ENCODE results near the gene ETV5. TPM values are rescaled to one million over a fixed set of nuclear protein-coding genes. Genes with fewer than 3 reads are reported as not detected.
"Not testable (repeated sequence)": the region's sequence is repeated elsewhere in the genome, so short reads cannot be mapped to it uniquely, and the experiment has no call there.

The ETV5 gene
- total and polyA plus RNA-seq, 12 donors: 1.5 to 12.6 (median 5.3) TPM

DNA sequence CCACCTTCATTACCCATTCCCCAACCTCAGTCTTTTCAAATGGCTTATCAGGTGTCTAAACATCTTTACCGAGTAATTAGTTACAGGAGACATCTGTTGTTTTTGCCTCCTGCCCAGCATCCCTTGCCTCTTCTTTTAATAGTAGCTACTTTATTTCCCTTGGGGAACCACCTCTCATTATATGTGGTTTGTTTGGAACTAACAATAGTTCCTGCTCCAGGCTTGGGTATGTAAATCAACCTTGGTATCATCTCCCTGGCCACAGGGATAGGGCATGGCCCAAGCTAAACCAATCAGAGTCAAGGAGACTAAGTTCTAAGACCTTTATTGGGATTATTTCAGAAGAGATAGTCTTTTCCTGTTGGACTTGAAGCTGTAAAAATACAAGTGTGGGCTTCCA is 76.6 kb downstream of the ETV5 start:
- Histone ChIP-seq H3K27me3 (peaks cover 0 to 32% (median 0%) of the 10 kb centered on the region in 7 donors), H3K9me3 (no peaks in the 10 kb centered on the region), H3K36me3 (no peaks in the 10 kb centered on the region), H3K4me1 (no peaks in the 10 kb centered on the region), H3K27ac (no peak overlapping the region), H3K4me3 (no peak overlapping the region)
- no peak for ATAC-seq
- DNase-seq: no peak
- 73 to 78% methylated on average over 1 of the region's 1 CpG for WGBS, 2 donors
- intact Hi-C loops (cut with DNase I): no loop called here
- TF ChIP-seq, protein P1, sequence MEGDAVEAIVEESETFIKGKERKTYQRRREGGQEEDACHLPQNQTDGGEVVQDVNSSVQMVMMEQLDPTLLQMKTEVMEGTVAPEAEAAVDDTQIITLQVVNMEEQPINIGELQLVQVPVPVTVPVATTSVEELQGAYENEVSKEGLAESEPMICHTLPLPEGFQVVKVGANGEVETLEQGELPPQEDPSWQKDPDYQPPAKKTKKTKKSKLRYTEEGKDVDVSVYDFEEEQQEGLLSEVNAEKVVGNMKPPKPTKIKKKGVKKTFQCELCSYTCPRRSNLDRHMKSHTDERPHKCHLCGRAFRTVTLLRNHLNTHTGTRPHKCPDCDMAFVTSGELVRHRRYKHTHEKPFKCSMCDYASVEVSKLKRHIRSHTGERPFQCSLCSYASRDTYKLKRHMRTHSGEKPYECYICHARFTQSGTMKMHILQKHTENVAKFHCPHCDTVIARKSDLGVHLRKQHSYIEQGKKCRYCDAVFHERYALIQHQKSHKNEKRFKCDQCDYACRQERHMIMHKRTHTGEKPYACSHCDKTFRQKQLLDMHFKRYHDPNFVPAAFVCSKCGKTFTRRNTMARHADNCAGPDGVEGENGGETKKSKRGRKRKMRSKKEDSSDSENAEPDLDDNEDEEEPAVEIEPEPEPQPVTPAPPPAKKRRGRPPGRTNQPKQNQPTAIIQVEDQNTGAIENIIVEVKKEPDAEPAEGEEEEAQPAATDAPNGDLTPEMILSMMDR (IDR thresholded peaks at IDR 0.05): no peak

DNA sequence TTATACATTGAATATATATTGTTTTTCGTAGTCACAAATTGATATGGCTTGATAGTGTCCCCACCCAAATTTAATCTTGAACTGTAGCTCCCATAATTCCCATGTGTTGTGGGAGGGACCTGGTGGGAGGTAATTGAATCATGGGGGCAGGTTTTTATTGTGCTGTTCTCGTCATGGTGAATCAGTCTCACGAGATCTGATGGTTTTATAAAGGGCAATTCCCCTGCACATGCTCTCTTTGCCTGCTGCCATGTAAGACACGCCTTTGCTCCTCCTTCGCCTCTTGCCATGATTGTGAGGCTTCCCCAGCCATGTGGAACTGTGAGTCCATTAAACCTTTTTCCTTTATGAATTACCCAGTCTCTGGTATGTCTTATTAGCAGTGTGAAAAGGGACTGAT is 82.9 kb downstream of the ETV5 start:
- DNase-seq; H3K9me3 ChIP-seq; intact Hi-C loops (cut with DNase I); ATAC-seq; H3K36me3 ChIP-seq; H3K27ac ChIP-seq; H3K4me3 ChIP-seq: not testable (repeated sequence)
- 87 to 98% methylated on average over 5 of the region's 5 CpGs for WGBS, 2 donors
- H3K27me3 ChIP-seq: peaks cover 0 to 19% (median 0%) of the 10 kb centered on the region in 7 donors
- H3K4me1 ChIP-seq: peaks cover 0 to 13% (median 0%) of the 10 kb centered on the region in 9 donors

DNA sequence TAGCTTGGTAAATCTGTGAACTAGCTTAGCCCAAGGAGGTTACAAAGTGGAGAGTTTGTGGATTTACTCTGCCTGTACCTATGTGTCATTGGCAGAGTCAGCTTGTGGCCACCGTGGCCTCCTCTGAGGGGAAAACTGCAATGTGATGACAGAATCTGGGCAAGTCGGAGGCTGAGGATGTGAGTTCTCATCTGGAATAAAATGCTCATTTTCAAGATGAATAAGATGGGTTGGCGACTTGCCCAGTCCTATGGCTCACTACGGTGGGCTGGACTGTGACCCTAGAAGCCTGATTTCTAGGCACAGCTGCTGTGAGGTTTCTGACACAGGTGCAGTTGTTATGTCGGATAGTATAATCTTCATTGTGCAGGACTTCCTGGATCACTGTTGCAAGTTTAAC is 83.7 kb downstream of the ETV5 start:
- intact Hi-C loops (cut with DNase I): no loop called here
- H3K4me1 ChIP-seq: peaks cover 0 to 13% (median 0%) of the 10 kb centered on the region in 9 donors
- no peak overlapping the region for H3K27ac ChIP-seq
- WGBS, 2 donors: 33 to 38% methylated on average over 5 of the region's 5 CpGs
- TF ChIP-seq, protein P1 (IDR thresholded peaks at IDR 0.05): no peak
- no peaks in the 10 kb centered on the region for H3K9me3 ChIP-seq
- H3K27me3 ChIP-seq: peaks cover 0 to 10% (median 0%) of the 10 kb centered on the region in 7 donors
- no peaks in the 10 kb centered on the region for H3K36me3 ChIP-seq
- ATAC-seq (no peak), DNase-seq (no peak)
- no peak overlapping the region for H3K4me3 ChIP-seq

DNA sequence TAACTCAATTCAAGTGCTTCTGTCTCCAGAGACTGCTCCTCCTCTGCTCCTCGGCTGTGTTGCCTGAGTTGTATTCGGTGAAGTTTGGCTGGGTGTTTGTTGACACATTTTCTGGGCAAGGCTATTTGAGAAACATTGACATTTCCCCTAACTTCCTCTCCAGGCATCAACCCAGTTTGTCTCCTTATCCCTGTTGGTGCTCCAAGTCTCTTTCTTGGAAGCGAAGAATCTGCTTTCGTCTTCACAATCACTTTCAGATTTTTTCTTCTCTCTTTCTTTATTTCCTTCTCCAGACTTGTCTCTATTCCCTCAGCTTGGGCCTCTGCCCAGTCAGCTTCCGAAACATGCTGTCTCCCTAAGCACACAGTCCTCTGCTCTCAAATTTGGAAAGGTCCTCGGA is 84.7 kb downstream of the ETV5 start:
- Histone ChIP-seq H3K36me3 (no peaks in the 10 kb centered on the region), H3K9me3 (no peaks in the 10 kb centered on the region), H3K27ac (peak overlapping the region in 3 of 10 donors; percentile 15 to 53 (median 28)), H3K4me3 (peak overlapping the region in 2 of 10 donors; percentile 2 to 6), H3K4me1 (peaks cover 0 to 13% (median 0%) of the 10 kb centered on the region in 9 donors), H3K27me3 (peaks cover 0 to 6% (median 0%) of the 10 kb centered on the region in 7 donors)
- ATAC-seq (peak in 7 of 8 donors; percentile 29 to 72 (median 55)), DNase-seq (peak; percentile 15 to 29)
- intact Hi-C loops (cut with DNase I): no loop called here
- TF ChIP-seq, protein P1 (IDR thresholded peaks at IDR 0.05): no peak
- WGBS, 2 donors: 50 to 51% methylated on average over 6 of the region's 6 CpGs

DNA sequence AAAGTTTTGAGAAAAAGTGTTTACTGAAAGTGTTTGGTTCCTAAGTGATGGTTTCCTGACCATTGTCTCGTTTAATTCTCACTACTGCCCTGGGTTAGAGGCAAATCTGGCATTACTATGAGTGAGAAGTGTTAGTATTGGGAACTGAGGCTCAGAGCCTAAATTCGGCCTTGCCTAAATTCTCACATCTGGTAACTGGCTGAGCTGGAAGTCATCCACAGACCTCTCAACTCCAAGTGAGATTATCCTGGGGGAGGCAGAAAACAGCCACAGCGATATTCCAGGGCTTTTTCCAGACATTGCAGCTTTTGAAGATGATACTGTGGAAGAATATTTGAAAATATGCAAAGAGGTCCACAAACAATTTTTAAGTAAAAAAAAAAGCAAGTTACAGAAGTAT is 86.0 kb downstream of the ETV5 start:
- Histone ChIP-seq H3K9me3 (no peaks in the 10 kb centered on the region), H3K27me3 (peaks cover 0 to 6% (median 0%) of the 10 kb centered on the region in 7 donors), H3K27ac (no peak overlapping the region), H3K36me3 (no peaks in the 10 kb centered on the region), H3K4me3 (no peak overlapping the region), H3K4me1 (peaks cover 0 to 13% (median 0%) of the 10 kb centered on the region in 9 donors)
- TF ChIP-seq, protein P1 (IDR thresholded peaks at IDR 0.05): no peak
- DNase-seq (no peak), ATAC-seq (no peak)
- WGBS, 2 donors: 67 to 76% methylated on average over 3 of the region's 3 CpGs
- intact Hi-C loops (cut with DNase I): no loop called here
